OCI-LY7 (cell line): ENCODE results near the gene BRSK2. TPM values are rescaled to one million over a fixed set of nuclear protein-coding genes. Genes with fewer than 3 reads are reported as not detected.

Experiments used
- BruUV-seq: library from RNA; stranded (reverse); fragments of 400-500 nt; replicated peaks from 2 replicates; lab custom pipeline; 2021; lab: Mats Ljungman, UMichigan
- CTCF ChIA-PET: fragments of 300-600 bp; sonication (Branson Sonifier 250); formaldehyde crosslinking; loops from one replicate; lab custom pipeline; 2022; ENCODE audit warnings: antibody characterized with exemption; ENCODE audit not compliant: unreplicated experiment; lab: Charles Lee
- POLR2A ChIA-PET: fragments of 300-600 bp; sonication (Branson Sonifier 250); formaldehyde crosslinking; loops from one replicate; lab custom pipeline; 2022; ENCODE audit warnings: antibody characterized with exemption; lab: Charles Lee
- DNase-seq: peaks from one replicate; pipeline ENCODE4 v3.0.0-alpha.2; 2015; ENCODE audit warnings: low spot score
- H2AFZ ChIP-seq: fragments of 200-600 bp; sonication (generic), shearing (Covaris generic); 2 replicates; pipeline ENCODE4 v1.6.1; 2014; ENCODE audit warnings: mild to moderate bottlenecking, antibody characterized with exemption, low read length, moderate library complexity
- H3K27ac ChIP-seq: fragments of 200-600 bp; sonication (generic); 2 replicates; pipeline ENCODE4 v1.5.1; 2014; ENCODE audit warnings: mixed run types, low read depth, mild to moderate bottlenecking, moderate library complexity, low read length, inconsistent platforms; ENCODE audit not compliant: poor library complexity, severe bottlenecking
- H3K36me3 ChIP-seq: fragments of 200-600 bp; sonication (generic); 2 replicates; pipeline ENCODE4 v1.6.1; 2014; ENCODE audit warnings: mild to moderate bottlenecking, antibody characterized with exemption, low read length, moderate library complexity, mixed read lengths; ENCODE audit not compliant: insufficient read depth
- H3K4me1 ChIP-seq: fragments of 200-600 bp; sonication (generic); 2 replicates; pipeline ENCODE4 v1.5.1; 2014; ENCODE audit warnings: mild to moderate bottlenecking, low read length; ENCODE audit not compliant: insufficient read depth, poor library complexity, severe bottlenecking
- H3K4me2 ChIP-seq: fragments of 200-600 bp; sonication (generic); 2 replicates; pipeline ENCODE4 v1.6.1; 2014; ENCODE audit warnings: mild to moderate bottlenecking, low read length
- H3K4me3 ChIP-seq: fragments of 200-600 bp; sonication (generic); 2 replicates; pipeline ENCODE4 v1.5.1; 2014; ENCODE audit warnings: mild to moderate bottlenecking, low read depth, low read length; ENCODE audit not compliant: poor library complexity, severe bottlenecking
- H3K79me2 ChIP-seq: fragments of 200-600 bp; sonication (generic); 2 replicates; pipeline ENCODE4 v1.6.1; 2016; ENCODE audit warnings: low read depth, mild to moderate bottlenecking, low read length, moderate library complexity, mixed read lengths; ENCODE audit not compliant: insufficient read depth
- H3K9me2 ChIP-seq: fragments of 200-600 bp; sonication (generic); 2 replicates; pipeline ENCODE4 v1.6.1; 2016; ENCODE audit warnings: mild to moderate bottlenecking, low read length, mixed read lengths; ENCODE audit not compliant: insufficient read depth
- H3K9me3 ChIP-seq: fragments of 200-600 bp; sonication (generic); 2 replicates; pipeline ENCODE4 v1.6.1; 2014; ENCODE audit warnings: mild to moderate bottlenecking, mixed run types, low read length, mixed read lengths
- H4K20me1 ChIP-seq: fragments of 200-600 bp; sonication (generic); 2 replicates; pipeline ENCODE4 v1.6.1; 2014; ENCODE audit warnings: mild to moderate bottlenecking, antibody characterized with exemption, low read length, moderate library complexity, mixed read lengths; ENCODE audit not compliant: insufficient read depth
- EZH2phosphoT487 ChIP-seq: fragments of 200-600 bp; sonication (generic); IDR thresholded peaks from 2 replicates; pipeline ENCODE4 v1.6.1; 2018; ENCODE audit warnings: low read depth, borderline replicate concordance, mild to moderate bottlenecking, mixed run types, antibody characterized with exemption, low read length, moderate library complexity, mixed read lengths
- intact Hi-C: fragments of 100-400 bp; cut with micrococcal nuclease; formaldehyde crosslinking; loops from one replicate; pipeline ENCODE4 v1.10.0; 2022; ENCODE audit not compliant: unreplicated experiment
- total RNA-seq, 2 experiments: library from RNA; depleted of rRNA in 1 of 2; stranded (reverse); fragments of >200 nt in 1 of 2; shearing (Covaris generic) in 1 of 2; gene quantifications; 2 replicates each; pipeline ENCODE4 v1.2.3, GENCODE V29; 2014 to 2022
- TF ChIP-seq, protein P1 (sequence below): fragments of 200-600 bp; sonication (generic); conservative IDR thresholded peaks from 2 replicates; pipeline ENCODE4 v1.5.1; 2014; ENCODE audit warnings: mild to moderate bottlenecking, antibody characterized with exemption, low read length, moderate library complexity, mixed read lengths

Gene BRSK2
- total RNA-seq, 2 experiments from 2014 or later: not detected

DNA sequence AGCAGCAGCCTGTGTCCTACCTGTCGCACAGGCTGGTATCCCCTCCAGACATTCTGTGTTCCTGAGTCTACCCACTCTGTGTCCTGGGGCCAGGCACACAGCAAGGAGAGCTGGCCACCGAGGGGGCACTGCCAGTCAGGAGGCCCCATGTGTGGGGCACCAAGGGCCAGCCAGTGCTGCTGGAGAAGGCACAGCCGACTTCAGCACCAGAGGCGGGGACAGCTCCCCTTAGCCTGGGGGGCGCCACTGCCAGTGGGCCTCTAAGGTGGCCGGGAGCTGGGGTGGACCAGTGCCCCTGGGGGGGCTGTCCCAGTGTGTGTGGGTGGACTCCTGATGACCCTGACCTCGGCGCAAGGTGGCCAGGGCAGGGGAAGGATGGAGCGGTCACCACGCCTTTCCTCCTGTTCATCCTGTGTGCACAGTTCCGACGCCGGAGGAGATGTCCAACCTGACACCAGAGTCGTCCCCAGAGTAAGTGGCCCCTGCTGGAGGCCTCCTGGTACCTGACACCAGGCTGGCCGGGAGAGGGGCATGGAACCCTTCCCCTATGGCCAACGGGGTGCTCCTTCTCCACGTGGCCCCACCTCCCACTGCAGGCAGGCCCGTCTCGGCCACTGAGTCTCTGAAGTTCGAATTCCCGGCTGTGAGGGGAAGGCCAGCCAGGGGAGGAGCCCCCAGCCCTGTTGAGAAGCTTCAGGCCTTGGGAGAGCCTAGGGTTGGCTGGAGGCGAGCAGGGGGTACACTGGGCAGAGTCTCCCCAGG, 61.4 kb downstream of the BRSK2 start:
- ChIA-PET CTCF (no interaction called here), POLR2A (interaction anchor here (0.6 kb wide), 1 partner anchor 835 kb away, joined by 3 read pairs; the partner anchor contains the start of gene IRF7)
- TF ChIP-seq, protein P1, sequence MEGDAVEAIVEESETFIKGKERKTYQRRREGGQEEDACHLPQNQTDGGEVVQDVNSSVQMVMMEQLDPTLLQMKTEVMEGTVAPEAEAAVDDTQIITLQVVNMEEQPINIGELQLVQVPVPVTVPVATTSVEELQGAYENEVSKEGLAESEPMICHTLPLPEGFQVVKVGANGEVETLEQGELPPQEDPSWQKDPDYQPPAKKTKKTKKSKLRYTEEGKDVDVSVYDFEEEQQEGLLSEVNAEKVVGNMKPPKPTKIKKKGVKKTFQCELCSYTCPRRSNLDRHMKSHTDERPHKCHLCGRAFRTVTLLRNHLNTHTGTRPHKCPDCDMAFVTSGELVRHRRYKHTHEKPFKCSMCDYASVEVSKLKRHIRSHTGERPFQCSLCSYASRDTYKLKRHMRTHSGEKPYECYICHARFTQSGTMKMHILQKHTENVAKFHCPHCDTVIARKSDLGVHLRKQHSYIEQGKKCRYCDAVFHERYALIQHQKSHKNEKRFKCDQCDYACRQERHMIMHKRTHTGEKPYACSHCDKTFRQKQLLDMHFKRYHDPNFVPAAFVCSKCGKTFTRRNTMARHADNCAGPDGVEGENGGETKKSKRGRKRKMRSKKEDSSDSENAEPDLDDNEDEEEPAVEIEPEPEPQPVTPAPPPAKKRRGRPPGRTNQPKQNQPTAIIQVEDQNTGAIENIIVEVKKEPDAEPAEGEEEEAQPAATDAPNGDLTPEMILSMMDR: no peak
- TF ChIP-seq EZH2phosphoT487: no peak
- Histone ChIP-seq H3K79me2 (no peaks in the 10 kb centered on the region), H3K4me2 (no peak overlapping the region), H3K9me2 (no peaks in the 10 kb centered on the region), H3K36me3 (no peaks in the 10 kb centered on the region), H4K20me1 (no peaks in the 10 kb centered on the region), H3K4me1 (no peaks in the 10 kb centered on the region), H2AFZ (no peak overlapping the region), H3K9me3 (no peaks in the 10 kb centered on the region), H3K27ac (no peak overlapping the region), H3K4me3 (no peak overlapping the region)
- intact Hi-C loops: no loop called here
- no peak for DNase-seq
- BruUV-seq: no TSS peak

DNA sequence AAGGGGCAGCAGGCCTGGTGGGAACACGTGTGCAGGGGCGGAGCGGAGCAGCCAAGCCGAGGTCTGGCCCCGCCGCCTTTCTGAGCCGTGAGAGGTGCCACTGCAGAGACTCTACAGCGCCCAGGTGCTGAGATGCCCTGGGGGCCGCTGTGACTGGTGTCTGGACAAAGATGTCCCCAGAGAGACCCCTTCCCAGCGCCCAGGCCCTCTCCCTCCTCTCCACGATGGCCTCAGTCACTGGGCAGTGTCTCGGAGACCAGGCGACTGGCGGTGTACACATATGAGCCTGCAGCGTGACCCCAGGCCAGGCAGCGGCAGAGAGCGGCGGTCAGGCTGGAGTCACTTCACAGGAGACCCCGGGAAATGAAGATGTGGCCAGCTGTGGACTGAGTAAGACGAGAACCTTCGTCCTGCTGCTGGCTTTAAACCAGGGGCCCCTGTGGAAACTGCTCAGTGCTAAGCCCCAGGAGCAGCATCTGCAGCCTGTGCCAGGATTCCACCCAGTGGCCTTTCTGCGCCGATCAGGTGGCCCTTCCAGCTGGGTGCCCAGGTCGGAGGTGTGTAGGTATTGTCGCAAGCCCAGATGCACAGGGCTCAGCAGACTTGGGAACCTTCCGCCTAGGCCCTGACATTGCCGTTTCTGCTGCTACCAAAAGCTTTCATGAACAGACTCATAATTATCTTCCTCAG, 62.2 kb downstream of the BRSK2 start:
- ChIA-PET CTCF (interaction anchor here (0.5 kb wide), 1 partner anchor 63 kb away, joined by 3 read pairs; no protein-coding TSS in a partner anchor), POLR2A (no interaction called here)
- H3K4me2 ChIP-seq: no peak overlapping the region
- H3K4me1 ChIP-seq: no peaks in the 10 kb centered on the region
- no peak overlapping the region for H3K27ac ChIP-seq
- H3K4me3 ChIP-seq: no peak overlapping the region
- no peak overlapping the region for H2AFZ ChIP-seq
- BruUV-seq: no TSS peak
- no peaks in the 10 kb centered on the region for H3K9me3 ChIP-seq
- H3K36me3 ChIP-seq: no peaks in the 10 kb centered on the region
- TF ChIP-seq, protein P1: no peak
- no peak for TF ChIP-seq EZH2phosphoT487
- no peaks in the 10 kb centered on the region for H3K79me2 ChIP-seq
- DNase-seq: no peak
- no peaks in the 10 kb centered on the region for H3K9me2 ChIP-seq
- H4K20me1 ChIP-seq: no peaks in the 10 kb centered on the region
- intact Hi-C loops: no loop called here
